PC-3 (cell line): ENCODE data around the gene ADAMTSL2.

Experiments used
- CTCF ChIP-seq: fragments of 300-600 bp; sonication (generic); conservative IDR thresholded peaks from 2 replicates; pipeline ENCODE4 v1.5.1; 2017; ENCODE audit warnings: antibody characterized with exemption, low read depth, mild to moderate bottlenecking, low read length
- EZH2 ChIP-seq: fragments of 300-600 bp; sonication (generic); IDR thresholded peaks from one replicate; pipeline ENCODE4 v1.6.1; 2017; ENCODE audit warnings: antibody characterized with exemption, mild to moderate bottlenecking, low read length; ENCODE audit not compliant: unreplicated experiment

GRCh38 chr9:133607976-133608375, 73.5 kb downstream of the ADAMTSL2 start:
- TF ChIP-seq CTCF (no peak), EZH2 (no peak)
